Naive B cell (primary cell): ENCODE results near the gene ARHGDIG. TPM values are rescaled to one million over a fixed set of nuclear protein-coding genes. Genes with fewer than 3 reads are reported as not detected.
A peak's percentile ranks its signal among the peaks of the same experiment; 100 is the strongest.
"Not testable (repeated sequence)": the region's sequence is repeated elsewhere in the genome, so short reads cannot be mapped to it uniquely, and the experiment has no call there.

ENCODE experiments used
- ATAC-seq, 2 donors: fragments of 150-1000 bp; cut with Tn5 transposase; 2 replicates each; pipeline ENCODE4 v1.10.0; 2021; ENCODE audit warnings: low read depth in 2 of 2, mild to moderate bottlenecking in 2 of 2, moderate library complexity in 2 of 2
- DNase-seq: peaks from one replicate; pipeline ENCODE4 v3.0.0; 2022
- H3K27ac Mint-ChIP-seq, 6 donors: one replicate each; pipeline ENCODE4 v1.8.0; 2020 to 2022; ENCODE audit warnings: mild to moderate bottlenecking in 6 of 6, mixed read lengths in 6 of 6, moderate library complexity in 5 of 6, inconsistent platforms in 2 of 6
- H3K27me3 Mint-ChIP-seq, 3 donors: one replicate each; pipeline ENCODE4 v1.8.0; 2021 to 2022; ENCODE audit warnings: mixed read lengths in 3 of 3, mild to moderate bottlenecking in 1 of 3
- H3K36me3 Mint-ChIP-seq, 2 donors: one replicate each; pipeline ENCODE4 v1.8.0; 2020 to 2022; ENCODE audit warnings: mixed read lengths in 2 of 2, inconsistent platforms in 1 of 2, mild to moderate bottlenecking in 1 of 2
- H3K4me1 Mint-ChIP-seq, 3 donors: one replicate each; pipeline ENCODE4 v1.8.0; 2020 to 2022; ENCODE audit warnings: mixed read lengths in 3 of 3, inconsistent platforms in 1 of 3, mild to moderate bottlenecking in 1 of 3, moderate library complexity in 1 of 3
- H3K4me3 Mint-ChIP-seq, 8 donors: one replicate each; pipeline ENCODE4 v1.8.0; 2020 to 2022; ENCODE audit warnings: mild to moderate bottlenecking in 8 of 8, mixed read lengths in 8 of 8, moderate library complexity in 8 of 8, inconsistent platforms in 2 of 8
- H3K9me3 Mint-ChIP-seq, 7 donors: one replicate each; pipeline ENCODE4 v1.8.0; 2020 to 2022; ENCODE audit warnings: mixed read lengths in 7 of 7, mild to moderate bottlenecking in 5 of 7, inconsistent platforms in 2 of 7, moderate library complexity in 1 of 7
- polyA plus RNA-seq, 6 donors: library from polyadenylated mRNA; unstranded; fragments of 300-500 nt; fragmentation: Illumina TruSeq; gene quantifications; one replicate each; pipeline ENCODE4 v1.2.3, GENCODE V29; 2021; ENCODE audit warnings: low read depth in 6 of 6

ARHGDIG gene
- polyA plus RNA-seq, 6 donors from 2014 or later = not detected

GRCh38 chr16:322476-323143 is 42.2 kb downstream of the ARHGDIG start:
- Mint-ChIP-seq H3K4me1 (peaks cover 41 to 69% (median 50%) of the 10 kb centered on the region in 3 donors), H3K36me3 (no peaks in the 10 kb centered on the region), H3K4me3 (peak overlapping the region in 4 of 8 donors; percentile 59 to 83 (median 75)), H3K27ac (peak overlapping the region; percentile 24 to 96 (median 92)), H3K9me3 (no peaks in the 10 kb centered on the region), H3K27me3 (no peaks in the 10 kb centered on the region)
- DNase-seq (no peak), ATAC-seq (no peak)

GRCh38 chr16:324201-324450 is 43.7 kb downstream of the ARHGDIG start:
- H3K27me3 Mint-ChIP-seq = no peaks in the 10 kb centered on the region
- no peak for ATAC-seq
- H3K36me3 Mint-ChIP-seq = no peaks in the 10 kb centered on the region
- peak overlapping the region; percentile 79 to 92 (median 86) for H3K4me3 Mint-ChIP-seq
- no peaks in the 10 kb centered on the region for H3K9me3 Mint-ChIP-seq
- peak overlapping the region; percentile 90 to 98 (median 94) for H3K27ac Mint-ChIP-seq
- DNase-seq = no peak
- H3K4me1 Mint-ChIP-seq = peaks cover 35 to 57% (median 45%) of the 10 kb centered on the region in 3 donors

DNA sequence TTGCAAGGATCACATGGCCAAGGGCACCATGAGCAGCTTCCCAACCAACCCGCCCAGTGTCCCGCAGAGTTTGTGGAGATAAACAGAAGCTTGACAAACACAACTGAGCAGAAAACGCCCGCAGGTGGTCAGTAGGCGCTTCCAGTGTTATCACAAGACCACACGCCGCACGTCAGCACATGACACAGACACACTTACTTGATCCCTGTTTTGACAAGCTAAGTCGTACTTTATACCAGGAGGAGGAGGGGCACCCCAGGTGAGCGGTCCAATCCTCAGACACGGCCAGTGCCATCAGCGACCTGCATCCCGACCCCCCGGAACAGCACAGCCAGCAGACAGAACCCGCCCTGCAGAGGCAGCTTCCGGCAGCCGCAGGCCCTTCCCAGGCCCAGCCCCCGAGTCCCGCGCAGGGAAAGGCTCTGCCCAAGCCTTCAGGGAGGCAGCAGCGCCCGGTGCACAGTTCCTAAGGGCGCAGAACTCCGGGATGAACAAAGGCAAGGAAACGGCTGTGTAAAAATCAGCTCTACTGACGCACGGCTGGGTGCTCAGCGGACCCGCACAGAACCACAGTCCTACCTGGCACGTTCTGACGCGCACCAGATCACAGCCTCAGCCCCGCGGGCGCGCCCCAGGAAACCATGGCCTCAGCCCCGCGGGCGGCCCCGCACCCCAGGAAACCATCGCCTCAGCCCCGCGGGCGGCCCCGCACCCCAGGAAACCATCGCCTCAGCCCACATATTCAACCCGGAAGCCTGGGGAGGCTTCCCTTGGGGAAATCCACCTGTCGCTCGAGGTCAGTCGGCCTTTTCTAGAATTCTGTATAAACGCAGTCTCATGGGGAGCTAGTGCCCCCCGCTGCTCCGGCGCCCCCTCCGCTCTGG is 44.3 kb downstream of the ARHGDIG start:
- ATAC-seq = peak; percentile 90 to 92
- Mint-ChIP-seq H3K27me3 (no peaks in the 10 kb centered on the region), H3K4me3 (peak overlapping the region; percentile 79 to 92 (median 86)), H3K27ac (peak overlapping the region; percentile 90 to 98 (median 94)), H3K9me3 (no peaks in the 10 kb centered on the region), H3K36me3 (no peaks in the 10 kb centered on the region), H3K4me1 (peaks cover 33 to 55% (median 41%) of the 10 kb centered on the region in 3 donors)
- DNase-seq = peak; percentile 87

- ATAC-seq = no peak
- peaks cover 33 to 54% (median 41%) of the 10 kb centered on the region in 3 donors for H3K4me1 Mint-ChIP-seq
Measured at GRCh38 chr16:325375-326145, 45.2 kb downstream of the ARHGDIG start.

GRCh38 chr16:330741-331140 is 50.4 kb downstream of the ARHGDIG start:
- ATAC-seq (no peak), DNase-seq (no peak)
- Mint-ChIP-seq H3K27ac (peak overlapping the region in 2 of 6 donors; percentile 30 to 47), H3K4me3 (no peak overlapping the region), H3K27me3 (no peaks in the 10 kb centered on the region), H3K9me3 (no peaks in the 10 kb centered on the region), H3K36me3 (no peaks in the 10 kb centered on the region), H3K4me1 (peaks cover 28 to 45% (median 33%) of the 10 kb centered on the region in 3 donors)

More at GRCh38 chr16:325375-326145, 45.2 kb downstream of the ARHGDIG start:
- Mint-ChIP-seq H3K27me3 (no peaks in the 10 kb centered on the region), H3K9me3 (no peaks in the 10 kb centered on the region), H3K4me3 (peak overlapping the region; percentile 79 to 92 (median 86)), H3K27ac (peak overlapping the region in 5 of 6 donors; percentile 90 to 98 (median 96)), H3K36me3 (no peaks in the 10 kb centered on the region)
- DNase-seq = no peak

- not testable (repeated sequence) for DNase-seq, H3K9me3 Mint-ChIP-seq, H3K27me3 Mint-ChIP-seq, H3K36me3 Mint-ChIP-seq, ATAC-seq
- Mint-ChIP-seq H3K27ac (peak overlapping the region in 1 of 6 donors; percentile 30), H3K4me1 (peaks cover 31 to 48% (median 37%) of the 10 kb centered on the region in 3 donors), H3K4me3 (peak overlapping the region in 1 of 8 donors; percentile 9)
Measured at GRCh38 chr16:331181-331814, 50.9 kb downstream of the ARHGDIG start.

Other genes with a start within 250 kb of the ARHGDIG start
- gene POLR3K, start 227.0 kb upstream of the ARHGDIG start, polyA plus RNA-seq = 10 to 100 TPM; 39.0 to 57.3 (median 52.7) TPM
- 100 to 1,000 TPM in 1 of 6 donors, 10 to 100 TPM in 5; 43.3 to 111 (median 67.2) TPM for gene SNRNP25, start 226.8 kb upstream of the ARHGDIG start, polyA plus RNA-seq
- under 1 TPM in 1 of 6 donors, not detected in 5; 0.08 TPM for gene RHBDF1, start 208.0 kb upstream of the ARHGDIG start, polyA plus RNA-seq
- gene MPG, start 202.4 kb upstream of the ARHGDIG start, polyA plus RNA-seq = 100 to 1,000 TPM in 1 of 6 donors, 10 to 100 TPM in 5; 81.3 to 119 (median 84.6) TPM
- 10 to 100 TPM in 5 of 6 donors, 1 to 10 TPM in 1; 8.1 to 17.1 (median 11.2) TPM for gene NPRL3, start 141.9 kb upstream of the ARHGDIG start, polyA plus RNA-seq
- gene HBZ, start 127.9 kb upstream of the ARHGDIG start, polyA plus RNA-seq = not detected
- not detected for gene HBM, start 114.6 kb upstream of the ARHGDIG start, polyA plus RNA-seq
- 1,000 to 10,000 TPM in 2 of 6 donors, 100 to 1,000 TPM in 4; 184 to 1,142 (median 693) TPM for gene HBA2, start 107.7 kb upstream of the ARHGDIG start, polyA plus RNA-seq
- gene HBA1, start 103.9 kb upstream of the ARHGDIG start, polyA plus RNA-seq = 100 to 1,000 TPM in 3 of 6 donors, 10 to 100 TPM in 3; 42.8 to 256 (median 100) TPM
- not detected for gene HBQ1, start 100.1 kb upstream of the ARHGDIG start, polyA plus RNA-seq
- 10 to 100 TPM in 5 of 6 donors, 1 to 10 TPM in 1; 9.6 to 20.4 (median 12.8) TPM for gene LUC7L, start 51.1 kb upstream of the ARHGDIG start, polyA plus RNA-seq
- gene FAM234A, start 45.8 kb upstream of the ARHGDIG start, polyA plus RNA-seq = 10 to 100 TPM; 19.3 to 28.7 (median 24.5) TPM
- gene RGS11, start 4.6 kb upstream of the ARHGDIG start, polyA plus RNA-seq = under 1 TPM in 1 of 6 donors, not detected in 5; 0.14 TPM
- not detected for gene PDIA2, start 2.6 kb downstream of the ARHGDIG start, polyA plus RNA-seq
- 1 to 10 TPM in 5 of 6 donors, under 1 TPM in 1; 0.93 to 2.7 (median 1.9) TPM for gene AXIN1, start 72.1 kb downstream of the ARHGDIG start, polyA plus RNA-seq
- 10 to 100 TPM; 60.1 to 76.8 (median 65.7) TPM for gene MRPL28, start 89.9 kb downstream of the ARHGDIG start, polyA plus RNA-seq
- 10 to 100 TPM in 5 of 6 donors, 1 to 10 TPM in 1; 7.1 to 24.3 (median 17.2) TPM for gene PGAP6, start 101.4 kb downstream of the ARHGDIG start, polyA plus RNA-seq
- 100 to 1,000 TPM in 1 of 6 donors, 10 to 100 TPM in 5; 56.9 to 104 (median 65.1) TPM for gene NME4, start 116.6 kb downstream of the ARHGDIG start, polyA plus RNA-seq
- gene DECR2, start 121.3 kb downstream of the ARHGDIG start, polyA plus RNA-seq = 1 to 10 TPM; 3.8 to 9.4 (median 5.2) TPM
- 1 to 10 TPM; 1.0 to 4.8 (median 1.9) TPM for gene RAB11FIP3, start 145.1 kb downstream of the ARHGDIG start, polyA plus RNA-seq
- gene CAPN15, start 247.1 kb downstream of the ARHGDIG start, polyA plus RNA-seq = 10 to 100 TPM in 1 of 6 donors, 1 to 10 TPM in 5; 4.3 to 11.0 (median 5.0) TPM